Endothelial cell of umbilical vein (primary cell): ENCODE measurements around the gene CHL1. TPM values are rescaled to one million over a fixed set of nuclear protein-coding genes. Genes with fewer than 3 reads are reported as not detected.

Experiments used
- BruUV-seq: library from RNA; stranded (reverse); fragments of 400-500 nt; replicated peaks from 2 replicates; lab custom pipeline; 2021; lab: Mats Ljungman, UMichigan
- CTCF ChIA-PET: fragments of 300-600, 350-600 bp; sonication (Branson Sonifier 250); formaldehyde crosslinking; loops from one replicate; lab custom pipeline; 2021; ENCODE audit warnings: antibody characterized with exemption, inconsistent platforms; lab: Charles Lee
- POLR2A ChIA-PET: fragments of 300-600, 350-600 bp; sonication (Branson Sonifier 250); formaldehyde crosslinking; loops from one replicate; lab custom pipeline; 2021; ENCODE audit warnings: antibody characterized with exemption, inconsistent platforms; lab: Charles Lee
- DNase-seq: peaks from one replicate; pipeline ENCODE4 v3.0.0-alpha.2; 2011; ENCODE audit warnings: low read depth, low spot score
- FAIRE-seq: peaks from 2 replicates; lab custom pipeline; 2011; peaks lifted over from hg19 to GRCh38; lab: Jason Lieb, UNC
- H2AFZ ChIP-seq: 2 replicates; pipeline ENCODE4 v1.6.0; 2012; ENCODE audit warnings: low read depth, low read length, control low read depth, inconsistent platforms
- H3K27ac ChIP-seq: 2 replicates; pipeline ENCODE4 v1.5.1; 2011; ENCODE audit warnings: low read depth, mild to moderate bottlenecking, control low read depth, low read length, moderate library complexity; ENCODE audit not compliant: insufficient read depth
- H3K27me3 ChIP-seq, 2 experiments: 2 replicates each; pipeline versions ENCODE4 v1.6.0 to v1.6.1; 2011; ENCODE audit warnings: low read length in 2 of 2, mixed read lengths in 1 of 2; ENCODE audit not compliant: control insufficient read depth in 2 of 2, insufficient read depth in 2 of 2
- H3K36me3 ChIP-seq, 2 experiments: 2 replicates in 1 of 2; 3 replicates in 1 of 2; pipeline ENCODE4 v1.5.1; 2011; ENCODE audit warnings: low read length in 2 of 2, mild to moderate bottlenecking in 1 of 2, moderate library complexity in 1 of 2; ENCODE audit not compliant: control insufficient read depth in 2 of 2, insufficient read depth in 2 of 2; ENCODE audit errors: extremely low read depth in 1 of 2
- H3K4me1 ChIP-seq: 3 replicates; pipeline ENCODE4 v1.5.1; 2011; ENCODE audit warnings: mild to moderate bottlenecking, low read length; ENCODE audit not compliant: control insufficient read depth, insufficient read depth; ENCODE audit errors: extremely low read depth
- H3K4me2 ChIP-seq: 2 replicates; pipeline ENCODE4 v1.6.1; 2011; ENCODE audit warnings: low read length, control low read depth, mixed read lengths; ENCODE audit not compliant: insufficient read depth
- H3K4me3 ChIP-seq, 3 experiments: fragments of 200-600 bp in 1 of 3; sonication (generic), shearing (Covaris generic) in 1 of 3; replicated peaks in 1 of 3; 2 replicates each; pipeline ENCODE4 v1.5.1; 2011 to 2016; ENCODE audit warnings: control low read depth in 3 of 3, low read length in 3 of 3, mild to moderate bottlenecking in 2 of 3, inconsistent platforms in 1 of 3, low read depth in 1 of 3, moderate library complexity in 1 of 3; ENCODE audit not compliant: insufficient read depth in 1 of 3
- H3K79me2 ChIP-seq: 2 replicates; pipeline ENCODE4 v1.6.0; 2012; ENCODE audit warnings: low read length, inconsistent platforms; ENCODE audit not compliant: control insufficient read depth, insufficient read depth
- H3K9ac ChIP-seq: replicated peaks from 2 replicates; pipeline ENCODE3; 2011; ENCODE audit warnings: low read length, control low read depth; ENCODE audit not compliant: insufficient read depth; ENCODE audit errors: extremely low read depth
- H3K9me1 ChIP-seq: replicated peaks from 3 replicates; pipeline ENCODE4 v1.6.0; 2011; ENCODE audit warnings: mild to moderate bottlenecking, low read length; ENCODE audit not compliant: control insufficient read depth, insufficient read depth; ENCODE audit errors: extremely low read depth
- H3K9me3 ChIP-seq: replicated peaks from 2 replicates; pipeline ENCODE4 v1.5.1; 2012; ENCODE audit warnings: low read length, inconsistent platforms; ENCODE audit not compliant: control insufficient read depth, insufficient read depth
- H4K20me1 ChIP-seq: replicated peaks from 2 replicates; pipeline ENCODE3; 2011; ENCODE audit warnings: mild to moderate bottlenecking, low read length; ENCODE audit not compliant: control insufficient read depth, insufficient read depth; ENCODE audit errors: extremely low read depth
- EZH2 ChIP-seq: IDR thresholded peaks from 2 replicates; pipeline ENCODE4 v1.6.1; 2012; ENCODE audit warnings: borderline replicate concordance, low read depth, mild to moderate bottlenecking, moderate library complexity, low read length, inconsistent platforms; ENCODE audit not compliant: severe bottlenecking
- FOS ChIP-seq: IDR thresholded peaks from 2 replicates; pipeline ENCODE4 v1.6.1; 2011; ENCODE audit warnings: mild to moderate bottlenecking, low read length, moderate library complexity, borderline replicate concordance; ENCODE audit not compliant: insufficient read depth
- GATA2 ChIP-seq: IDR thresholded peaks from 2 replicates; pipeline ENCODE4 v1.7.0; 2011; ENCODE audit warnings: low read depth, mild to moderate bottlenecking, moderate library complexity, mixed read lengths, low read length; ENCODE audit not compliant: insufficient read length, insufficient read depth
- JUN ChIP-seq: IDR thresholded peaks from 2 replicates; pipeline ENCODE4 v1.6.1; 2011; ENCODE audit warnings: borderline replicate concordance, low read depth; ENCODE audit not compliant: insufficient read length, insufficient read depth
- MAX ChIP-seq: IDR thresholded peaks from 2 replicates; pipeline ENCODE4 v1.6.1; 2011; ENCODE audit not compliant: insufficient read depth, insufficient read length
- MYC ChIP-seq: IDR thresholded peaks from one replicate; pipeline ENCODE4 v1.6.1; 2011; ENCODE audit warnings: mild to moderate bottlenecking, low read depth, low read length
- POLR2A ChIP-seq: IDR thresholded peaks from 2 replicates; pipeline ENCODE4 v1.6.1; 2012; ENCODE audit warnings: low read depth, mild to moderate bottlenecking, control low read depth, low read length
- POLR2AphosphoS5 ChIP-seq: IDR thresholded peaks from 2 replicates; pipeline ENCODE4 v1.6.1; 2012; ENCODE audit warnings: low read depth, mild to moderate bottlenecking, control low read depth, low read length, moderate library complexity; ENCODE audit not compliant: insufficient read depth
- dilution Hi-C: fragments of 300-500 bp; cut with MboI; formaldehyde crosslinking; loops from one replicate; pipeline ENCODE4 v1.15.0; 2019; ENCODE audit warnings: low sequenced_read_pairs; ENCODE audit not compliant: extremely low pct_ligation_motif_present
- intact Hi-C: fragments of 100-400 bp; cut with micrococcal nuclease; formaldehyde crosslinking; loops from one replicate; pipeline ENCODE4 v1.10.0; 2022
- polyA plus RNA-seq, 4 experiments: library from polyadenylated mRNA; depleted of rRNA in 3 of 4; stranded (reverse) in 3 of 4; unstranded in 1 of 4; fragments of >200 nt; gene quantifications; 2 replicates each; pipeline versions ENCODE4 v1.2.1 to v1.2.3, GENCODE V29; 2011 to 2012; ENCODE audit warnings: missing spikeins in 1 of 4
- total RNA-seq: library from RNA; stranded (reverse); gene quantifications from 2 replicates; pipeline ENCODE4 v1.2.3, GENCODE V29; 2021
- TF ChIP-seq, protein P1 (sequence below), 2 donors: IDR thresholded peaks; 1 replicate in 1 of 2; 2 replicates in 1 of 2; pipeline ENCODE4 v1.5.1; 2011; ENCODE audit warnings: low read length in 2 of 2, mild to moderate bottlenecking in 2 of 2, moderate library complexity in 2 of 2, control low read depth in 1 of 2, inconsistent platforms in 1 of 2, low read depth in 1 of 2; ENCODE audit not compliant: insufficient read depth in 1 of 2; ENCODE audit errors: extremely low read depth in 1 of 2

CHL1 gene
- total and polyA plus RNA-seq, 2 donors (not counting 3 experiments of a cell fraction or from before 2014, with no cell fraction given) = not detected

- POLR2A ChIA-PET = no interaction called here
- Histone ChIP-seq H3K27me3 (no peaks in the 10 kb centered on the region), H3K4me2 (no peak overlapping the region), H2AFZ (no peak overlapping the region), H3K79me2 (no peaks in the 10 kb centered on the region), H3K4me3 (no peak overlapping the region), H3K9ac (no peak overlapping the region), H3K36me3 (no peaks in the 10 kb centered on the region), H3K27ac (no peak overlapping the region), H3K9me3 (no peaks in the 10 kb centered on the region), H3K9me1 (no peaks in the 10 kb centered on the region), H3K4me1 (no peaks in the 10 kb centered on the region), H4K20me1 (no peaks in the 10 kb centered on the region)
- CTCF ChIA-PET = no interaction called here
- intact Hi-C loops (no loop called here), dilution Hi-C loops (no loop called here)
- no peak for TF ChIP-seq EZH2
- TF ChIP-seq FOS = no peak
- TF ChIP-seq, protein P1, sequence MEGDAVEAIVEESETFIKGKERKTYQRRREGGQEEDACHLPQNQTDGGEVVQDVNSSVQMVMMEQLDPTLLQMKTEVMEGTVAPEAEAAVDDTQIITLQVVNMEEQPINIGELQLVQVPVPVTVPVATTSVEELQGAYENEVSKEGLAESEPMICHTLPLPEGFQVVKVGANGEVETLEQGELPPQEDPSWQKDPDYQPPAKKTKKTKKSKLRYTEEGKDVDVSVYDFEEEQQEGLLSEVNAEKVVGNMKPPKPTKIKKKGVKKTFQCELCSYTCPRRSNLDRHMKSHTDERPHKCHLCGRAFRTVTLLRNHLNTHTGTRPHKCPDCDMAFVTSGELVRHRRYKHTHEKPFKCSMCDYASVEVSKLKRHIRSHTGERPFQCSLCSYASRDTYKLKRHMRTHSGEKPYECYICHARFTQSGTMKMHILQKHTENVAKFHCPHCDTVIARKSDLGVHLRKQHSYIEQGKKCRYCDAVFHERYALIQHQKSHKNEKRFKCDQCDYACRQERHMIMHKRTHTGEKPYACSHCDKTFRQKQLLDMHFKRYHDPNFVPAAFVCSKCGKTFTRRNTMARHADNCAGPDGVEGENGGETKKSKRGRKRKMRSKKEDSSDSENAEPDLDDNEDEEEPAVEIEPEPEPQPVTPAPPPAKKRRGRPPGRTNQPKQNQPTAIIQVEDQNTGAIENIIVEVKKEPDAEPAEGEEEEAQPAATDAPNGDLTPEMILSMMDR (IDR thresholded peaks at IDR 0.05; ENCODE audit: extremely low read depth in 1 of 2, insufficient read depth in 1 of 2, low read depth in 1 of 2, low read length in 2 of 2) = peak in 1 of 2 donors; percentile 2
- DNase-seq = no peak
- BruUV-seq = no TSS peak
- peak; percentile 50 for FAIRE-seq
These were observed 180.6 kb downstream of the CHL1 start for GRCh38 chr3:377158-377561.

DNA sequence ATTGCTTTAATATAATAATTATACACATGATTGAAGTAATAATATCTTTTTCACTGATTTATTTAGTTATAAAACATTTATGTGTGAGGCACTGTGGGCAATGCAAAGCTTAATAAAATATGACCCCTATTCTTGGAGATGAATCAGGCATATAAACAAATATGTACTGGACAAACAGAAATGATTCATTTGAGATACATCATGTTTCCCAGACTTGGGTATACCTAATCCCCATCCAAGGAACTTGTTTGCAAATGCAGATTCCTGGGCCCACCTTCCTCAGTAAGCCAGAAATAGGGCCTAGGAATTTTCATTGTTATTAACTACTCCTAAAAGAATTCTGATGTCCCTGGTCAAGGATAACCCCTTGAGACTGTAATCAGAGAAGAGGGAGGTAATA lies 184.2 kb downstream of the CHL1 start:
- no peak for FAIRE-seq
- H3K36me3 ChIP-seq = no peaks in the 10 kb centered on the region
- H3K4me3 ChIP-seq = no peak overlapping the region
- no peaks in the 10 kb centered on the region for H3K79me2 ChIP-seq
- H3K27me3 ChIP-seq = no peaks in the 10 kb centered on the region
- intact Hi-C loops (no loop called here), dilution Hi-C loops (no loop called here)
- H3K4me2 ChIP-seq = no peak overlapping the region
- no peaks in the 10 kb centered on the region for H4K20me1 ChIP-seq
- H3K4me1 ChIP-seq = no peaks in the 10 kb centered on the region
- H3K9me3 ChIP-seq = no peaks in the 10 kb centered on the region
- no peak overlapping the region for H3K27ac ChIP-seq
- no peak for DNase-seq
- ChIA-PET POLR2A (no interaction called here), CTCF (no interaction called here)
- H2AFZ ChIP-seq = no peak overlapping the region
- TF ChIP-seq MYC = no peak
- TF ChIP-seq FOS = no peak
- TF ChIP-seq, protein P1 (IDR thresholded peaks at IDR 0.05; ENCODE audit: extremely low read depth in 1 of 2, insufficient read depth in 1 of 2, low read depth in 1 of 2, low read length in 2 of 2) = no peak
- no peak for TF ChIP-seq JUN
- no peak for TF ChIP-seq POLR2AphosphoS5
- TF ChIP-seq GATA2 = no peak
- no peak for TF ChIP-seq MAX
- TF ChIP-seq EZH2 = no peak
- TF ChIP-seq POLR2A = no peak
- H3K9me1 ChIP-seq = no peaks in the 10 kb centered on the region
- no peak overlapping the region for H3K9ac ChIP-seq
- no TSS peak for BruUV-seq
